ENCODE data around the gene PKNOX2. TPM values are rescaled to one million over a fixed set of nuclear protein-coding genes. Genes with fewer than 3 reads are reported as not detected.

The PKNOX2 gene
- total RNA-seq, 2 experiments from 2014 or later = not detected

DNA sequence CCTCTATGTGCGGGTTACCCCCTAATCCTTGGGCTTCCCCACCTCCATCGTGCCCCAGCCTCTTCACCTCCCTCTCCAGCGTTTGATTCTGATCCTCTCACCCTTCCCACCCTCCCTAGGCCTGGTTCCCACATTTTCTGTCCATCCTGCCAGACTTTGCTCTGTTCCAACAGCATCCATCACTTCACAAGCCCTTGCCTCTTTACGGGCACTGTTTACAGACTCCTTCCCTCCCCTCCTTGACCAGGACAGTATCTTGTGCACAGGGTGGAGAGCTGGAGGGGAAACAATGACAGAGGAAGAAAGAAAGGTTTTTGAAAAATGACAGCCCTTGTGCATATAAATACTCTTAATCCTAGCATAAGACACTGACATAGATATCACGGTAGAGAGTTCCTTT is 301.1 kb downstream of the PKNOX2 start:
- no peak overlapping the region for H3K4me3 ChIP-seq (ENCODE audit: low read depth, low read length, poor library complexity, severe bottlenecking)
- H3K4me1 ChIP-seq (ENCODE audit: insufficient read depth, low read length, poor library complexity, severe bottlenecking) = no peaks in the 10 kb centered on the region
- no peaks in the 10 kb centered on the region for H3K9me3 ChIP-seq (ENCODE audit: low read length)
- CTCF ChIA-PET (ENCODE audit: unreplicated experiment) = no interaction called here
- no peaks in the 10 kb centered on the region for H4K20me1 ChIP-seq (ENCODE audit: insufficient read depth, low read length)
- no peaks in the 10 kb centered on the region for H3K9me2 ChIP-seq (ENCODE audit: insufficient read depth, low read length)
- no peak overlapping the region for H3K27ac ChIP-seq (ENCODE audit: low read depth, low read length, poor library complexity, severe bottlenecking)
- no peak for DNase-seq (ENCODE audit: low spot score)
- intact Hi-C loops (cut with micrococcal nuclease; ENCODE audit: unreplicated experiment) = no loop called here
- no peak overlapping the region for H3K4me2 ChIP-seq (ENCODE audit: low read length)
- TF ChIP-seq, protein P1, sequence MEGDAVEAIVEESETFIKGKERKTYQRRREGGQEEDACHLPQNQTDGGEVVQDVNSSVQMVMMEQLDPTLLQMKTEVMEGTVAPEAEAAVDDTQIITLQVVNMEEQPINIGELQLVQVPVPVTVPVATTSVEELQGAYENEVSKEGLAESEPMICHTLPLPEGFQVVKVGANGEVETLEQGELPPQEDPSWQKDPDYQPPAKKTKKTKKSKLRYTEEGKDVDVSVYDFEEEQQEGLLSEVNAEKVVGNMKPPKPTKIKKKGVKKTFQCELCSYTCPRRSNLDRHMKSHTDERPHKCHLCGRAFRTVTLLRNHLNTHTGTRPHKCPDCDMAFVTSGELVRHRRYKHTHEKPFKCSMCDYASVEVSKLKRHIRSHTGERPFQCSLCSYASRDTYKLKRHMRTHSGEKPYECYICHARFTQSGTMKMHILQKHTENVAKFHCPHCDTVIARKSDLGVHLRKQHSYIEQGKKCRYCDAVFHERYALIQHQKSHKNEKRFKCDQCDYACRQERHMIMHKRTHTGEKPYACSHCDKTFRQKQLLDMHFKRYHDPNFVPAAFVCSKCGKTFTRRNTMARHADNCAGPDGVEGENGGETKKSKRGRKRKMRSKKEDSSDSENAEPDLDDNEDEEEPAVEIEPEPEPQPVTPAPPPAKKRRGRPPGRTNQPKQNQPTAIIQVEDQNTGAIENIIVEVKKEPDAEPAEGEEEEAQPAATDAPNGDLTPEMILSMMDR (conservative IDR thresholded peaks at IDR 0.05; ENCODE audit: low read length) = no peak
- no peak for TF ChIP-seq EZH2phosphoT487 (IDR thresholded peaks at IDR 0.05; ENCODE audit: borderline replicate concordance, low read depth, low read length)
- POLR2A ChIA-PET = interaction anchor here (1.0 kb wide), 1 partner anchor 50 kb away, joined by 3 read pairs; no protein-coding TSS in a partner anchor
- no peaks in the 10 kb centered on the region for H3K36me3 ChIP-seq (ENCODE audit: insufficient read depth, low read length)
- no peak overlapping the region for H2AFZ ChIP-seq (ENCODE audit: low read length)
- no TSS peak for BruUV-seq (replicated peaks)
- no peaks in the 10 kb centered on the region for H3K79me2 ChIP-seq (ENCODE audit: insufficient read depth, low read depth, low read length)

DNA sequence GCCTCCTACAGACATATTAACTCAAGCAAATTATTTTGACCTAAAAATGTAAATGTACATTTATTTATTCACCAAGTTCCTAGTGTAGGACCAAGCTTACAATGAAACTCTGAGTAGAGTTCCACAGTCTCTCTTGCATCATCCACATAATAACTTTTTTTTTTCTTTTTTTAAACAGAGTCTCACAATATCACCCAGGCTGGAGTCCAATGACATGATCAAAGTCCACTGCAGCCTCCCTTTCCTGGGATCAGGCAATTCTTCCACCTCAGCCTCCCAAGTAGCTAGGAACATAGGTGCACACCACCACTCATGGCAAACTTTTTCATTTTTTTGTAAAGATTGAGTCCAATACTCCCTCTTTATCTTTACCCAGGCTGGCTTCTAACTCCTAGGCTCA is 303.5 kb downstream of the PKNOX2 start:
- no peaks in the 10 kb centered on the region for H3K9me3 ChIP-seq (ENCODE audit: low read length)
- H3K79me2 ChIP-seq (ENCODE audit: insufficient read depth, low read depth, low read length) = no peaks in the 10 kb centered on the region
- no peak overlapping the region for H3K4me2 ChIP-seq (ENCODE audit: low read length)
- H2AFZ ChIP-seq (ENCODE audit: low read length) = no peak overlapping the region
- CTCF ChIA-PET (ENCODE audit: unreplicated experiment) = no interaction called here
- TF ChIP-seq, protein P1 (conservative IDR thresholded peaks at IDR 0.05; ENCODE audit: low read length) = no peak
- no peak for TF ChIP-seq EZH2phosphoT487 (IDR thresholded peaks at IDR 0.05; ENCODE audit: borderline replicate concordance, low read depth, low read length)
- BruUV-seq (replicated peaks) = no TSS peak
- H3K36me3 ChIP-seq (ENCODE audit: insufficient read depth, low read length) = no peaks in the 10 kb centered on the region
- H3K4me3 ChIP-seq (ENCODE audit: low read depth, low read length, poor library complexity, severe bottlenecking) = no peak overlapping the region
- H3K9me2 ChIP-seq (ENCODE audit: insufficient read depth, low read length) = no peaks in the 10 kb centered on the region
- H4K20me1 ChIP-seq (ENCODE audit: insufficient read depth, low read length) = no peaks in the 10 kb centered on the region
- no peaks in the 10 kb centered on the region for H3K4me1 ChIP-seq (ENCODE audit: insufficient read depth, low read length, poor library complexity, severe bottlenecking)
- no peak overlapping the region for H3K27ac ChIP-seq (ENCODE audit: low read depth, low read length, poor library complexity, severe bottlenecking)
- intact Hi-C loops (cut with micrococcal nuclease; ENCODE audit: unreplicated experiment) = no loop called here
- no peak for DNase-seq (ENCODE audit: low spot score)
- POLR2A ChIA-PET = interaction anchor here (0.5 kb wide), 1 partner anchor 1210 kb away, joined by 3 read pairs; no protein-coding TSS in a partner anchor

- CTCF ChIA-PET (ENCODE audit: unreplicated experiment) = no interaction called here
- POLR2A ChIA-PET = no interaction called here
- intact Hi-C loops (cut with micrococcal nuclease; ENCODE audit: unreplicated experiment) = no loop called here
- no peaks in the 10 kb centered on the region for H4K20me1 ChIP-seq (ENCODE audit: insufficient read depth, low read length)
- H3K9me2 ChIP-seq (ENCODE audit: insufficient read depth, low read length) = no peaks in the 10 kb centered on the region
- H3K9me3 ChIP-seq (ENCODE audit: low read length) = no peaks in the 10 kb centered on the region
- no peaks in the 10 kb centered on the region for H3K36me3 ChIP-seq (ENCODE audit: insufficient read depth, low read length)
- no peaks in the 10 kb centered on the region for H3K79me2 ChIP-seq (ENCODE audit: insufficient read depth, low read depth, low read length)
- no TSS peak for BruUV-seq (replicated peaks)
- no peaks in the 10 kb centered on the region for H3K4me1 ChIP-seq (ENCODE audit: insufficient read depth, low read length, poor library complexity, severe bottlenecking)
- TF ChIP-seq, protein P1 (conservative IDR thresholded peaks at IDR 0.05; ENCODE audit: low read length) = no peak
- no peak for TF ChIP-seq EZH2phosphoT487 (IDR thresholded peaks at IDR 0.05; ENCODE audit: borderline replicate concordance, low read depth, low read length)
- H3K4me3 ChIP-seq (ENCODE audit: low read depth, low read length, poor library complexity, severe bottlenecking) = no peak overlapping the region
- no peak overlapping the region for H3K27ac ChIP-seq (ENCODE audit: low read depth, low read length, poor library complexity, severe bottlenecking)
- DNase-seq (ENCODE audit: low spot score) = no peak
- no peak overlapping the region for H2AFZ ChIP-seq (ENCODE audit: low read length)
- H3K4me2 ChIP-seq (ENCODE audit: low read length) = no peak overlapping the region
These were observed 304.3 kb downstream of the PKNOX2 start for GRCh38 chr11:125468852-125469251.

Measured in OCI-LY7 (cell line).